T-helper 2 cell treated with Interferon-gamma antibody and Interleukin-4, amounts not matched to agents 5 μg/mL and 100 μg/mL, for 36 hours (primary cell): ENCODE results near the gene TNFSF13B.

Experiments used
- DNase-seq: peaks from one replicate; pipeline ENCODE4 v3.0.0; 2021; ENCODE audit warnings: low spot score
- H3K27ac Mint-ChIP-seq: one replicate; pipeline ENCODE4 v1.8.0; 2021; ENCODE audit warnings: mild to moderate bottlenecking, mixed read lengths
- H3K27me3 Mint-ChIP-seq: one replicate; pipeline ENCODE4 v1.8.0; 2021; ENCODE audit warnings: low read depth, mixed read lengths
- H3K36me3 Mint-ChIP-seq: one replicate; pipeline ENCODE4 v1.8.0; 2021; ENCODE audit warnings: low read depth, mixed read lengths
- H3K4me1 Mint-ChIP-seq: one replicate; pipeline ENCODE4 v1.8.0; 2021; ENCODE audit warnings: low read depth, mixed read lengths
- H3K4me3 Mint-ChIP-seq: one replicate; pipeline ENCODE4 v1.8.0; 2022; ENCODE audit warnings: mild to moderate bottlenecking, moderate library complexity, mixed read lengths
- H3K9me3 Mint-ChIP-seq: one replicate; pipeline ENCODE4 v1.8.0; 2021; ENCODE audit warnings: mixed read lengths

TNFSF13B gene

DNA sequence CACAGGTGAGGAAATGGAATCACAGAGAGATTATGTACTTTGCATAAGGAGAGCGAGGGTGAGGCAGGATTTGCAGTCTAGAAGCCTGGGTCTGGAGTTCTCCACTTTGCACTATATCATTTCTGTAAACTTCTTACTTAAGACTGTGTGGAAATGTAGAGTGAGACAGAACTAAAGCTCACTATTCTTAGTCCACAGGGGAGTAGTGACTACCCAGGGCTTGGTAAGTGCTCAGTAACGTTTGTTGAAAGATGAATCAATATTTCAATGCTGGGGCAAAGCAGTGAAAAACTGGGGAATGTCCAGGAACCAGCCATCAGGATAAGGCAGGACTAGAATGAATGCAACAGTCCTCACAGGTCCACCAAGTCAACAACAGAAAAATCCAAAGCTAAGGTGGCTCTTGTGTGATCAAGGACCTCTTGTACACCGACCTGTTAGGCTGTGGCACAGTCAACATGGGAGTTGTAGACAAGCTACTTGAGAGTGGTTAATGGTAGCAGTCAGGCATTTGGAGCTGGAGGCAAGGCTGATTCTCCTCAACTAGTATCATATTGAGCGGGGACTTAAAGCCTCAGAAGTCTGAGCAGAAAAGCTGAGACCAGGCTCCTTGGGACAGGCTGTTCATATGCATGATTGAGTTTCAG, 929 bp upstream of the TNFSF13B start:
- no peak overlapping the region for H3K27ac Mint-ChIP-seq
- no peaks in the 10 kb centered on the region for H3K9me3 Mint-ChIP-seq
- DNase-seq = peak; percentile 4
- H3K36me3 Mint-ChIP-seq = no peaks in the 10 kb centered on the region
- peaks cover 32% of the 10 kb centered on the region for H3K4me1 Mint-ChIP-seq
- H3K27me3 Mint-ChIP-seq = no peaks in the 10 kb centered on the region
- H3K4me3 Mint-ChIP-seq = no peak overlapping the region

GRCh38 chr13:108270442-108270841, 924 bp downstream of the TNFSF13B start:
- Mint-ChIP-seq H3K36me3 (no peaks in the 10 kb centered on the region), H3K4me3 (peak overlapping the region; percentile 82), H3K4me1 (peaks cover 32% of the 10 kb centered on the region), H3K27ac (peak overlapping the region; percentile 87), H3K27me3 (no peaks in the 10 kb centered on the region), H3K9me3 (no peaks in the 10 kb centered on the region)
- no peak for DNase-seq

DNA sequence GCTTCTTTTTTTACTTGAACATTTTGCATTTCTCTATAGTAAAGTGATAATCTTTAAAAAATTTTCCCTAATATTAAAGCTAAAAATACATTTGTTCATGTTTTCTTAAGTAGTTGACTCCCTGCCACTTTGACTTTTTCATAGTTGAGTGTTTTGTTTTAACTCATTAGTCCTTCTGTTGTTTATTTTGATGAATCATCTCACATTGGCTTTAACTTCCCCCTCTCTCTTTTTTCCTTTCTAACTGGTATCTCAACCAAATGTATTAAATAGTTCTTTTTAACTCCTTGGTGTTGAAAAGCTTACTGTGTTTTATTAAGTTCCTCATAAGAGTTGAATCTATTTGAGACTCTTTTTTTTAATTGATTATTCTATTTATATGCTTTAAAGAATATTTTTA, 2.8 kb downstream of the TNFSF13B start:
- H3K27ac Mint-ChIP-seq = no peak overlapping the region
- no peaks in the 10 kb centered on the region for H3K27me3 Mint-ChIP-seq
- H3K4me1 Mint-ChIP-seq = peaks cover 22% of the 10 kb centered on the region
- no peaks in the 10 kb centered on the region for H3K9me3 Mint-ChIP-seq
- no peaks in the 10 kb centered on the region for H3K36me3 Mint-ChIP-seq
- DNase-seq = no peak
- peak overlapping the region; percentile 26 for H3K4me3 Mint-ChIP-seq

DNA sequence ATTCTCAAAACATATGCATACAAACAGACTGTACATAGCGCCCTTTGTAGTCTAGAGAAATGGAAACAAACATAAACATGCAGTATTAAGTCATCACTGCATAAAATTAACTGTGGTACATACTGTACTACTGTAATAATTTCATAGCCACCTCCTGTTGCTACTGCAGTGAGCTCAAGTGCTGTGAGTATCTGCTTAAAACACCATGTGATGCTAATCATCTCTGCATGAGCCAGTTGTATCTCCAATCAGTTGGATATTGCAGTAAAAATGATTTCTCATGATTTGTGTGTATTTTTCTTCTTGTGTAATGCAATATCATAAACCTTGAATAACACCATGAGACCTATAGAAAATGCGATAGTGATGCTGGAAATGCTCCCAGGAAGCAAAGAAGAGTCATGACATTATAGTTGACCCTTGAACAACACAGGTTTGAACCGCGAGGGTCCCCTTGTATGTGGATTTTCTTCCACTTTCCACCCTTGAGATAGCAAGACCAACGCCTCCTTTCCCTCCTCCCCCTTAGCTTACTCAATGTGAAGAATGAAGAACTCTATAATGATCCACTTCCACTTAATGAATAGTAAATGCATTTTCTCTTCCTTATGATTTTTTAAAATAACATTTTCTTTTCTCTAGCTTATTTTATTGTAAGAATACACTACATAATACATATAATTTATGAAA, 4.1 kb downstream of the TNFSF13B start:
- Mint-ChIP-seq H3K27ac (no peak overlapping the region), H3K4me3 (no peak overlapping the region), H3K4me1 (peaks cover 21% of the 10 kb centered on the region), H3K27me3 (no peaks in the 10 kb centered on the region), H3K36me3 (no peaks in the 10 kb centered on the region), H3K9me3 (no peaks in the 10 kb centered on the region)
- no peak for DNase-seq

GRCh38 chr13:108274718-108275117, 5.2 kb downstream of the TNFSF13B start:
- H3K27ac Mint-ChIP-seq = no peak overlapping the region
- H3K4me1 Mint-ChIP-seq = peaks cover 12% of the 10 kb centered on the region
- DNase-seq = no peak
- no peaks in the 10 kb centered on the region for H3K36me3 Mint-ChIP-seq
- H3K4me3 Mint-ChIP-seq = no peak overlapping the region
- no peaks in the 10 kb centered on the region for H3K9me3 Mint-ChIP-seq
- no peaks in the 10 kb centered on the region for H3K27me3 Mint-ChIP-seq

DNA sequence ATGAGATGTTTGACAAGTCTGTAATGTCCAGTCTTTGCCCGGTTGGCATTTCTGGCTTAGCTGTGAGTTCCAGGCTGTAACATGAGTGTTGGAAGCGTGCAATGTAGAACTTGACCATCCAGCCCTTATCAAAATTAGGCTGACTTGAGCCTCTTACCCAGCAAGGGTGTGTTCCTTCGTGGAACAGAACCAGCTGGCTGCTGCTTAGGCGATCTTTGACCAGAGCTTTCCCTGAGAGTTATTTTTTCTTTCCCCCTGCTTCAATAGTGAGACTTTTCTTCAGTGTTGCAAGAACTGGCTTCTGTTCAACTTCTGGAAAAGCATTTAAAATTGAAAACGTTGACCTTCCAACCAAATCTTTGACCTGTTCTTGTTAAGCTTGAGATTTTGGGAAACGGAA, 6.5 kb downstream of the TNFSF13B start:
- no peaks in the 10 kb centered on the region for H3K27me3 Mint-ChIP-seq
- no peak overlapping the region for H3K4me3 Mint-ChIP-seq
- no peak for DNase-seq
- H3K9me3 Mint-ChIP-seq = no peaks in the 10 kb centered on the region
- no peak overlapping the region for H3K27ac Mint-ChIP-seq
- H3K4me1 Mint-ChIP-seq = peaks cover 1% of the 10 kb centered on the region
- H3K36me3 Mint-ChIP-seq = no peaks in the 10 kb centered on the region

DNA sequence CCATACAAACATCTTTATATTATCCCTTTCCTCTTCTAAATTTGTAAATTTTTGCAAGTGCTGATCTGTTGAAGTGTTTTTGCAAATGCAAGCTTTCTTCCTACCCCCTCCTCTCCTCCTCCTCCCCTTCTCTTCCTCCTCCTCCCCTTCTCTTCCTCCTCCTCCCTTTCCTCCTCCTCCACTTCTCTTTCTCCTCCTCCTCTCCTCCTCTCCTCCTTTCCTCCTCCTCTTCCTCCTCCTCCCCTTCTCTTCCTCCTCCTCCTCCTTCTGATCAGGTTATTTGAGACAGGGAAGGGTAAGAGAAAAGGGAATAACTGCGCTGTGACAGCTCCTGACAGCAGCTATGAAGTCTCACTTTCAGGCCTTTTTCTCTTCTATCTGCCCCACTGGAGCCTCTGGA, 8.9 kb downstream of the TNFSF13B start:
- no peaks in the 10 kb centered on the region for H3K27me3 Mint-ChIP-seq
- no peaks in the 10 kb centered on the region for H3K36me3 Mint-ChIP-seq
- no peaks in the 10 kb centered on the region for H3K4me1 Mint-ChIP-seq
- H3K9me3 Mint-ChIP-seq = no peaks in the 10 kb centered on the region
- H3K27ac Mint-ChIP-seq = no peak overlapping the region
- H3K4me3 Mint-ChIP-seq = no peak overlapping the region
- DNase-seq = no peak

DNA sequence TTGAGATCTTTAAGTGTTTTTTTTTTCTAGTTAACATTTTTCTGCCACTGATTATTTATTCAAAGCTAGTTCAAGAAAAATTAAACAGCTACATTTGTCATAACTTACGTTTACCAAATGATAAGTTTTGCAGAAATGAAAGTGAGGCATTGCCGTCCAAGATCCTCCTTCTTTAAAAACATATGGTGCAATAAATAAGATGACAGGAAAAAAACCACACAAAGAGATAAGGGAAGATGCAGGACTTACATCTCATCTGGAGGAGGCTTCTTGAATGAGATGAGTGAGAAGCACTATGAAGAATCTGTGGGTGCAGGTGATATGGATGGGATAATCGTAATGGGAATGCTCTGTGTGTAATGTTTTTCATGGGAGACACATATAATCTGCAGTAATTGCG, 12.4 kb downstream of the TNFSF13B start:
- Mint-ChIP-seq H3K27me3 (no peaks in the 10 kb centered on the region), H3K9me3 (no peaks in the 10 kb centered on the region), H3K4me3 (no peak overlapping the region), H3K4me1 (no peaks in the 10 kb centered on the region), H3K36me3 (no peaks in the 10 kb centered on the region), H3K27ac (no peak overlapping the region)
- no peak for DNase-seq

GRCh38 chr13:108283110-108283509, 13.6 kb downstream of the TNFSF13B start:
- no peak overlapping the region for H3K27ac Mint-ChIP-seq
- DNase-seq = no peak

DNA sequence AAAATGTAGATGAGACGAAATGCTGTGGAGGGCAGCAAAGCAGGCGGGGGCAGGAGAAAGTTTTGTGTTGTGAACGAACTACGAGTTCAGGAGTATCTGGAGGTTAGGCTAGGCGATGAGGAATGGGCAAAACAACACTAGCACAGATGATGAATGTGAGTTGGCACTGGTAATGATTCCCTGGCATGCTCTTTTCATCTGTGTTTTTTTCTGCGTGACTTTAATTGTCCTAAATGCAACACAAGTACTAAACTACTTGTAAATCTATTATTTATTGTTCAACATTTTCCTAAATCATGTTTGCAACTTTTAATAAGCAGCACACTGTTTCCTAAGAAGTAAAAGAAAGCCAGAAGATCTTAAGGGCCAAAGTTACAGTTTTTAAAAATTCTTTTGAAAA, 19.2 kb downstream of the TNFSF13B start:
- H3K27me3 Mint-ChIP-seq = peaks cover 4% of the 10 kb centered on the region
- H3K36me3 Mint-ChIP-seq = no peaks in the 10 kb centered on the region
- H3K27ac Mint-ChIP-seq = no peak overlapping the region
- DNase-seq = no peak
- peaks cover 2% of the 10 kb centered on the region for H3K4me1 Mint-ChIP-seq
- H3K9me3 Mint-ChIP-seq = no peaks in the 10 kb centered on the region
- no peak overlapping the region for H3K4me3 Mint-ChIP-seq

More at GRCh38 chr13:108283110-108283509, 13.6 kb downstream of the TNFSF13B start:
- H3K9me3 Mint-ChIP-seq = no peaks in the 10 kb centered on the region
- H3K4me3 Mint-ChIP-seq = no peak overlapping the region
- H3K27me3 Mint-ChIP-seq = no peaks in the 10 kb centered on the region
- no peaks in the 10 kb centered on the region for H3K4me1 Mint-ChIP-seq
- no peaks in the 10 kb centered on the region for H3K36me3 Mint-ChIP-seq

DNA sequence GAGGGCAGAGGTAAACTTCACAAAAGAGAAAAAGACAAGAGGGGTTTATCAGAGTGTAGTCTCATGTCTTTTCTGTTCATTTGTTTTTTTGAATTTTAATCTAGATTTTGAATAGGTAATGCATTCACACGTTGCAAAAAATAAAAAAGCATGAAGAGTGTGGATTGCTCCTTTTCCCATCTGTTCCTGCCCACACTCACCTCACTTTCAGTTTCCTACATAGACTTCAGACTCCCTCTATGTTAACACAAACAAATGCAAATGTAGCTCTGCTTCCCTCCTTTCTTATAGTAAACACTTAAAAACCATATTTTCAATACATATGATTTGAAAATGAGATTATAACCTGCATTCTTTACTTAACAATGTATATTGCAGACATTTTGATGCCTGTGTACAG, 20.3 kb downstream of the TNFSF13B start:
- Mint-ChIP-seq H3K4me1 (peaks cover 2% of the 10 kb centered on the region), H3K27me3 (peaks cover 4% of the 10 kb centered on the region), H3K4me3 (no peak overlapping the region), H3K27ac (no peak overlapping the region), H3K9me3 (no peaks in the 10 kb centered on the region), H3K36me3 (no peaks in the 10 kb centered on the region)
- DNase-seq = no peak

DNA sequence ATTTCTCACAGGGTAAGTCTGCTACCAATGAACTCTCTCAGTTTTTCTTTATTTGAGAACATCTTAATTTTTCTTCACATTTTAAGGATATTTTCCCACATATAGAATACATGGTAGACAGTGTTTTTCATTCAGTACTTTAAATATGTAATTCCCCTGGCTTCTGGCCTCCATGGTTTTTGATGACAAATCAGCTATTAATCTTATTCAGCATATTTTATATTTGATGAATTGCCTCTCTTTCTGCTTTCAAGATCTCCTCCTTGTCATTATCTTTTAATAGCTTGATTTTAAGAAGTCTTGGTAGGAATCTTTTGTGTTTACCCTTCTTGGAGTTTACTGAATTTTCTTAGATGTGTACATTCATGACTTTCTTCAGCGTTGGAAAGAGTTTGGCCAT, 27.6 kb downstream of the TNFSF13B start:
- H3K9me3 Mint-ChIP-seq = no peaks in the 10 kb centered on the region
- H3K4me3 Mint-ChIP-seq = no peak overlapping the region
- H3K36me3 Mint-ChIP-seq = no peaks in the 10 kb centered on the region
- H3K27me3 Mint-ChIP-seq = peaks cover 4% of the 10 kb centered on the region
- H3K27ac Mint-ChIP-seq = no peak overlapping the region
- H3K4me1 Mint-ChIP-seq = no peaks in the 10 kb centered on the region
- DNase-seq = no peak

DNA sequence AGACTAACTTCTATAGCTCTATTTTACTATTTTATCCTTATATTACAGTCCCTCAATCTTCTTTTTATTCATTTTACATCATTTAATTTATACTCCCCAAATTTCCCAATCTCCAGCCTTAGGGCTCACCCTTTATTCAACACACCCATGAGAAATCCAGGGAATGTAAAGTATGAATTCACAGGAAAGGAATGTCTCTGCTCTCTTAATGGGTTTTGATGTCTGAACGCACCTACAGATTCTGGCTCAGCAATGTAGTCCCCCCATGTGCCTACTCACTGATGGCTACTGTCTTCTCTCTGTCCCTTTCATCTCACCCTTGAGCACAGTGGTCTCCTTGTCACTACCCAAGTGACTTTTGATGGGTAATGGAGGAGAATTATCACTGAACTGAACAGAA, 32.8 kb downstream of the TNFSF13B start:
- DNase-seq = no peak
- Mint-ChIP-seq H3K4me3 (no peak overlapping the region), H3K4me1 (peaks cover 7% of the 10 kb centered on the region), H3K27ac (no peak overlapping the region), H3K27me3 (no peaks in the 10 kb centered on the region), H3K9me3 (no peaks in the 10 kb centered on the region), H3K36me3 (no peaks in the 10 kb centered on the region)

DNA sequence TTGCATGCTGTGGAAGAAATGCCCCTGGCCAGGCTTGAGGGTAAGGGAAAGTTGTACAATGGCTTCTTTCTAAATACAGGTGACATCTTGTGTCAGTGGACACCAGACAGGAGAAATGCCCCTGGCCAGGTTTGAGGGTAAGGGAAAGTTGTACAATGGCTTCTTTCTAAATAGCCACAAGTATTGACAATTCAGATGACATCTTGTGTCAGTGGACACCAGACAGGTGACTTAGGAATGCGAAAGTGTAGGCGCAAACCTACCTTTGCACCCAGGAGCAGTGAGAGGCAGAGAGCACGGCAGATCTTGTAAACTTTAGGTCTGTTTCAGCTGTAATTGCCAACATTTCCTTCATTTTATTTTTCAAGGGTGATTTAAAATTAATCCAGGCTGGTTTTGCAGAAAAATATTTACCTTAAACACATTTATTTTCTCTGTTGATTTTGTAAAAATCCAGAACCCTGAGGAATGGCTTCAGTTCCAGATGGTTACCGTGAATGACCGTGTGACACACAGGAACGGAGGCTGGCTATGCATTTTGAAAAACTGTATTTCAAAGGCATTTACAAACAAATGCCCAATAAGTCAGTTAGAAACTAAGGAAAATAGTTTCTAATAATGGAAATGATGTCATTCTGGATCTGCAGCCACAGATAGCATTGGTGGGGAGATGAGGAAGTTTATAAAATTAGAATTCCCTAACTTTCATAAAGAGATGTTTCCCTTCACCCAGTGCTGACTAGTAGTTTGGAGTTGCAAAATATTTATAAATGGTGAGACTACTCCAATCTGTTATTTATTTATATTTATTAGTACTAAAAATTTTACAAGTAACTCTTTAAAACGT, 34.9 kb downstream of the TNFSF13B start:
- Mint-ChIP-seq H3K9me3 (no peaks in the 10 kb centered on the region), H3K36me3 (peaks cover 2% of the 10 kb centered on the region), H3K4me3 (no peak overlapping the region), H3K4me1 (peaks cover 7% of the 10 kb centered on the region), H3K27ac (no peak overlapping the region), H3K27me3 (no peaks in the 10 kb centered on the region)
- no peak for DNase-seq
